ENCODE results near the gene QSER1.
A peak's percentile ranks its signal among the peaks of the same experiment; 100 is the strongest.
"Not testable (repeated sequence)": the region's sequence is repeated elsewhere in the genome, so short reads cannot be mapped to it uniquely, and the experiment has no call there.

Gene QSER1

DNA sequence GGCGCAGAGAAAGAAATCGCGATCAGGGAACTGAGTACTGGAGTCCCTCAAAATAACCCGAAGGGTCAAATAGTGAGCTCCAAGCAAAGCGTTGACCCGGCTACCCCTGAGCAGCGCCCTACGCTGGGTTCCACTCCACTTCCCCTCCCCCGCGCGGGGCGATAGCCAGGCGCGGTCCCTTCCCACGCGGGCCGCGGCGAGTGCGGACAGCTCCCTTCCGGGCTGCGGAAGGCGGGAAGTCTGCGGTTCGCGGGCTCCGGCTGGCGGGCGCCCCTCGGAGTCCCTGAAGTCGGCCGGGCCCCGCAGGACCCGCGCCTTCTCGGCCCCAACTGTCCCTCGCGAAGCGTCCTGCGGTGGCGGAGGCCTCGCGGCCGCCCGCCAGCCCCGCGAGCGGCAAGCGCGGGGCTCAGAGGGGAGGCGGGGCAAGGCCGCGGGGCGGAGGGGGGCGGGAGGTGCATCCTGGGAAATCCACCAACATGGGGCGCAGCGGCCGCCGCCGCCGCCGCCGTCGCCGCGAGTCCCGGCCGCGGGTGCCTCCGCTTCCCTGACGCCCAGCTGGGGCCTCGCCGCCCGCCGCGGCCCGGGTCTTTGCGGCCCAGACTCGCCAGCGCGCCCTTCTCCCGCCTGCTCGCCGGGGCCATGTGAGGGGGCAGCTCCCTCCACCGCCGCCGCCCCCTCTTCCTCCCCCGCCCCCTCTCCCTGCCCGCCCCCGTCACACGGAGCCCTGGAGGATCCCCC lies at the start of gene QSER1:
TSS of gene QSER1 (plus strand) at position 457 of the 738 bp plus-strand sequence. CDS start 315 bp downstream, outside the sequence.
- peak; percentile 63 for DNase-seq

DNA sequence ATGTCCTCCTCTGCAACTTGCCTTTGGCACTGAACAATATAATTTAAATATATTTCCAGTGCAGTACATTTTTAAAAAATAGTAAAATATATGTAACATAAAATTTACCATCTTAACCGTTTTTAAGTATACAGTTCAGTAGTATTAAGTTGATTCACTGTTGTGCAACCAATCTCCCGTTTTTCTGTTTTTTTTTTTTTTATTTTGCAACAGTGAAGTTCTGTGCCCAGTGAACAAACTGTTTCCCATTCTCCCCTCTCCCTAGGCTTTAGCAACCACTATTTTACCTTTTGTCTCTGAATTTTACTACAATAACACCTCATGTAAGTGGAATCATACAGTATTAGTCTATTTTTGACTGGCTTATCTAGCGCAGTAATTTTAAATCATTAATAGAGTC lies 49.1 kb upstream of the QSER1 start:
- DNase-seq: peak; percentile 20

DNA sequence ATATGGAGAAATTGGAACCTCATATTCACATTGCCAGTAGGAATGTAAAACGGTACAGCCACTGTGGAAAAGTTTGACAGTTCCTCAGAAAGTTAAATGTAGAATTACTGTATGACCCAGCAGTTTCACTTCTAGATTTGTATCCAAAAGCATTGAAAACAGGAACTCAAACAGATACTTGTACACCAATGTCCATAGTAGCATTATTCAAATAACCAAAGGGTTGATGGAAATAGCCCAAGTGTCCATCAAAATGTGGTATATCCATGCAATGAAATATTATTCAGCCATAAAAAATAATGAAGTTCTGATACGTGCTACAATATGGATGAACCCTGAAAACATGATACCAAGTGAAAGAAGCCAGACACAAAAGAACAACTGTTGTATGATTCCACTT lies 45.1 kb upstream of the QSER1 start:
- peak; percentile 95 for DNase-seq

DNA sequence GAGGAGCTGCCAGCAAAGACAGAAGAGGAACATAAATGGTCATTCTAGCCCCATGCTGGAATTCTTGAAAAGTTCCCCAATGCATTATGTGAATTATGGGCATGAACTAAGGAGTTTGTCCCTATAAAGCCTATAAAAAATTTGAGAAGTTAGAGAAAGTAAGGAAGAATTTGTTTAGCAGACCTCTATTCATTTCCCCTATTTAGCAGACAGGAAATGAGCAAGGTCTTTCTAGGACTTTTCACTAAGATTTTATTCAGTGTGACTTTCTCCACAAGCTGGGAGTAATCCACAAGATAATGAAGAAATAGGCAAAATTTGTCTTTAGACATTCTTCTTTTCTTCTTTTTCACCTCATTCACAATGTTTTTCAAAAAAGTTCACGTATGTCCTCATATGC lies 42.9 kb upstream of the QSER1 start:
- DNase-seq: no peak

DNA sequence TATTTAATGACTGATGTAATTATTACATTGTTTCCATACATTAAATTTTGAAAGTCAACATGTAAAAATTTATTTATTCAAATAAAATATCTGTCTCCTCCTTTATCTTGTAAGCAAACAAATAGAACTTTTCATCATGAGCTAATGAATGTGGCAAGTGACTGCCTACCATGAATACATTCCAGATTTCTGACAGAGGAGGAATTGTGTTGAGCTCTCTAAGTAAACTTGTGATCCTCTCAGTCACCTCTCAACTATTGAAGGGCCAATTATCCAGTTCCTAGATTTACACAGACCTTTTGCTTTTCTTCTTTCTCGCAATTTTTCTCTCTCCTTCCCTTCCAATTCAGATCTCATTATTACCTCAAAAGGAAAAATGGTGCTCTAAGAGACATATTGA lies 41.4 kb upstream of the QSER1 start:
- no peak for DNase-seq

DNA sequence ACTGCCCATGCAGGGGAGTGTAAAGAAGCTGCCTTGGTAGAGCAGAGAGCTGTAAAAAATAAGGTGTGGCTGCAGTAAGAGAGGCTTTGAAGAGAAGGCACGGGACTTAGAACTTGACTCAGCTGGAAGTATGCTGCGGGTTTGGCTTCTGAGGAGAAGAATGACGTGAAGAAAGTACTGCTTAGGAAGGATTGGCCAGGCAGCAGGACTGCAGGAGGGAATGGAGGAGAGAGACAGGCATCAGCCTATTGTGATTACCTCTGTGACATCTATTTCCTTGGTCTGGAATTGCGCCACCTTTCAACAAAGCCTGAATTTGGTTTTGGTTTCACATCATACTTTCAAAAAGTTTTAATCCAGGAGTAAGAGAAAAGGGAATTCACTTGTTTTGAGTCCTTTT lies 40.4 kb upstream of the QSER1 start:
- peak; percentile 84 for DNase-seq

DNA sequence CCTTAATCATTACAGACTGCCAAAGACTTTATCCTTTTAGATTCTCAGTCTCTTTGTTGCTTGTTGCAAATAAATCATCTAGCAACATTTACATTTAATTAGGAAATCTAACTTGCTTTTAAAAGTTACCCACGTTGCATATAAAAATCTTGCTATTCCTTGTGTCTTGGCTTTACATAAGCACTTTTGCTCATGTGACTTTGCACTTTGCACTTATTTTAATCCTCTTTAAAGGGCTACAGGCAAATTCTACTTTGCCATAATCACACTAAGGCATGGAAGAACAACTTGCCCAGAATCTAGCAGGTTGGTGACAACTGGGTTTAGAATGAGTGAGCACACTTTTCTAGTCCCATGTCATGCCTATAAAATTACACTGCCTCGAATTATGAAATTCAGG lies 37.0 kb upstream of the QSER1 start:
- no peak for DNase-seq

DNA sequence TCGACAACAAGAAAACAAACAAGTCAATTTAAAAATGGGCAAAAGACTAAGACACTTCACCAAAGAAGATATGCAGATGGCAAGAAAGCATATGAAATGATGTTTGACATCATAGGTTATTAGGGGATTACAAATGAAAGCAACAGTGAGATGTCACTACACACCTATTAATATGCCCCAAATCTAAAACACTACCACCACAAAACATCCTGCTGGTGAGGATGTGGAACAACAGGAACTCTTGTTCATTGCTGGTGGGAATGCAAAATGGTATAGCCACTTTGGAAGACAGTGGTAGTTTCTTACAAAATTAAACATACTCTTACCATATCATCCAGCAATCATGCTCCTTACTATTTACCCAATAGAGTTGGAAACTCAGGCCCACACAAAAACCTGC lies 33.9 kb upstream of the QSER1 start:
- DNase-seq: no peak

DNA sequence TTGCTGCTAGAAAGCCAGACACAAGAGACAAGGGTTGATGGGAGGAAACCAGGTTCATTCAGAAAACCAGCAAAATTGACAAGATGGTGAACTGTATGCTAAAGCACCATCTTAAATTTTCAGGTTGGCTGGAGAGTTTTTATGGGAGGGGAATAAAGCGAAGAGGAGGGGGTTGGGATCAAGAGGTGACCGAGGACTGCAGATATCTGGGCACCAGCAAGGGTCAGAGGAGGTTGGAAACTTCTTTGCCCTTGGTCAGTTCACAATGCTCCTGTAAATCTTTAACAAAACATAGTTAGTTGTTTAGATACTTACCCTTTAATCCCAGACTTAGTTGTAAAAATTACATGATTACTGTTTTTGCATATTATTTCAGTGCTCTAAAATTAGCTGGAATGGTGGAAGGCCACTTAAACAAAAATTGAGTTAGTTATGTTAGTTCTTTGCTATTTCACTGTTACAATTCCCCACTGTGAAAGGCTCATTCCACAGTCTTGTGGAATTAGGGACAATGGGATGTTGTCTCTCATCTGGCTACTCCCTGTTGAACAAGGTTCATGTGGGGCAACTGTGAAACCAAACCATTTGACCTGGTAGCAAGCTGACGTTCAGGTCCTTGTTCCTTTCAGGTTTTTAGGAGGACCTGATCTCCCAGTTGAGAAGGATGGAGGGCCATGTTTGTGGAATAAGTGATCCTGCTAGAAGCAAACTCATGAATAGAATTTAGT lies 30.6 kb upstream of the QSER1 start:
- no peak for DNase-seq

DNA sequence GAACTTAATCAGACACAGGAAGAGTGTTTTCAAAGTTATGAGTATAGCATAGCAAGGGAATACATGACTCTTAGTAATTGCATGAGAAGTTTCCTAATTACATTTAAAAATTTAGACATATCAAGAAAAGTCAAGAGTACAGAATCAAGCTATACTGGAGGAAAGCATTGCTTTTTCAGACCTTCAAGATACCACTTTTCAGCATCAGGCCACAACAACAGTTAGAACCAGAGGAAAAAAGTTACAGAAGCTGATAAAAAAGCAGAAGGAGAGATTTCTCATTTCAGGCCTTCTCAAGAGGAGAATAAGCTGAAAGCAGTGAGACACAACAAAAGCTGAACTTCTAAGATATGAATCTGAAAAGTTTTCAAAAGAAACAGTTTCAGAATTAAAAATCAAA lies 28.1 kb upstream of the QSER1 start:
- DNase-seq: no peak

DNA sequence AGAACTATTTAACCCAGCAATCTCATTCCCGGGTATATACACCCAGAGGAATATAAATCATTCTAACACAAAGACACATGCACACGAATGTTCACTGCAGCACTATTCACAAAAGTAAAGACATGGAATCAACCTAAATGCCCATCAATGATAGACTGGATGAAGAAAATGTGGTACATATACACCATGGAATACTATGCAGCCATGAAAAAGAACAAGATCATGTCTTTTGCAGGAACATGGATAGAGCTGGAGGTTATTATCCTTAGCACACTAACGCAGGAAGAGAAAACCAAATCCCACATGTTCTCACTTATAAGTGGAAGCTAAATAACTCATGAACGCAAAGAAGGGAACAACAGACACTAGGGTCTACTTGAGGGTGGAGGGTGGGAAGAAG lies 23.9 kb upstream of the QSER1 start:
- not testable (repeated sequence) for DNase-seq

DNA sequence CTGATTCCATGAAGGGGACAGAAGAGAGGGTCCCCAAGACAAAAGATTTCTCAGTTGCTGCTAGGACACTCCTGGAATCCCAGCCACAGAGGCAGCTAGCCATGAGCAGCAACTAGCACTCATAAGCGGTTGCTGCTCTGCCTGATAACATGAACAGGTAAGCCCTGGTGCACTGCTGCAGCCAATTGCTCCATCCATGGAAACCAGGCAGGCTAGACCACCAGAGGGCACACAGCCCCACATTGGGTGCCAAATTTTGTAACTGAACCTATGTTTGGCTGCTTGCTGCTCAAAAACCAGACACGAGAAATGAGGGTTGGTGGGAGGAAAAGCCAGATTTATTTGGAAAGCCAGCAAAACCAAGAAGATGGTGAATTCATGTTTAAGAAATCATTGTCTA lies 21.9 kb upstream of the QSER1 start:
- no peak for DNase-seq

DNA sequence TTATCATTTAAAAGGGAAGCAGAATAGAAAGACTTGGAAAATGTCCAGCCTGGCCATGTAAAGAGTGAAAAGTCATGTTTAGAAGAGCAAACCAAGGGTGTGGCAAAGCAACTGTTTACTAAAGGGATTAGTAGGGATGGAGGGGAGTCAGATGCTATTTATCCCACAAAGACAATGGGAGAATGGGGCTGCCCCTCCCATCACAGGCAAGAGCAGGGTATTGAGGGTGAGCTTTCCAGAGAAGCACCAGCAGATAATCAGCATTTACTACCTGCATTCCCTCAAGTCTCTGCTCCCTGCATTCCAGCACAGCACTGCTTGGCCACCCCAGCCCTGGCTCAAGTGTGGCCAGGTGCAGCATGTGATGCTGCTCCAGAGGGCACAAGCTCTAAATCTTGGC lies 18.5 kb upstream of the QSER1 start:
- DNase-seq: no peak

DNA sequence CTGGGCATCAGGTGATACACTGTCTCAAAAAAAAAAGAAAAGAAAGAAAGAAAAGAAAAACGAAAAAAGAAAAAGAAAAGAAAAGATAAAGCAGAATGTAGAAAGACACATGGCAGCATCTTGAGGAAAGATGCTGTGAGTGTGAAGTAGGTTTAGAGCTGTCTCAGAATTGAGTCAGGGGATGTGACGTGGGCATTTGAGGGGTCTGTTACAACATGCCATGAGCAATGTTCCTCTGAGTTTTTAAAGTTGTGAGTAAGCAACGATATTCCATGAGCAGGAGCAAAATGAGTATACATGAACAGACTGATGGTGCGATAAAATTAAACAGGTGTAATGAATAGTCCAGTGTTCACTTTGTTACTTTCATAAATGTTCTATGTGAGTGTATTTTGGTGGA lies 11.3 kb upstream of the QSER1 start:
- no peak for DNase-seq

DNA sequence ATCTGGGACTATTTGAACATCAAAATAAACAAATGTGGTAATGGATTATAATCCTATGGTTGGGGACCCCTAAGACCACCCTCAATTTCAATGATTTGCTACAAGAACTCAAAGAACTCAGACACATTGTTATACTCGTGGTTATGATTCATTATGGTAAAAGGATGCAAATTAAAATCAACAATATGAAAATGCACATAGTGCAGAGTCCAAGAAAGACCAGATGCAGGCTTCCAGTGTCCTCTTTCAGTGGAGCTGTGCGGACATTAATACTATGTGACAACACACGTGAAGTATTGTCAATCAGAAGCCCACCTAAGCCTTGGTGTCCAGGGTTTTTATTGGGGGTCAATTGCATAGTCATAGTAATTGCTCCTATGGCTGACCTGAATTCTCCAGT lies 9.2 kb upstream of the QSER1 start:
- DNase-seq: no peak

DNA sequence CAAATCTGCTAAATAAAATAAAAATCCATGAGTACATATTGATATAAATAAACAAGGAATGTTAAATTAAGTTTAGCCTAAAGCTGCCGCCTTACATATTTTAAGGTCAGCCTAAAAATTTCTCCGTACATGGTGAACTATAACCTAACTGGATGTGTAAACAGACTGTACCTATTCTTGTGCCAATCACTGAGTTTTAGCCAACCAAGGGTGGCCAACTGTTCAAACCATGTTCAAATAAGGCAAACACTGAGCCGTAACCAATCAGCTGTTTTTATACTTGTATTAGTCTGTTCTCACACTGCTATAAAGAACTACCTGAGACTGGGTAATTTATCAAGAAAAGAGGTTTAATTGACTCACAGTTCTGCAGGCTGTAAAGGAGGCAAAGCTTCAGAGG lies 8.6 kb upstream of the QSER1 start:
- no peak for DNase-seq

DNA sequence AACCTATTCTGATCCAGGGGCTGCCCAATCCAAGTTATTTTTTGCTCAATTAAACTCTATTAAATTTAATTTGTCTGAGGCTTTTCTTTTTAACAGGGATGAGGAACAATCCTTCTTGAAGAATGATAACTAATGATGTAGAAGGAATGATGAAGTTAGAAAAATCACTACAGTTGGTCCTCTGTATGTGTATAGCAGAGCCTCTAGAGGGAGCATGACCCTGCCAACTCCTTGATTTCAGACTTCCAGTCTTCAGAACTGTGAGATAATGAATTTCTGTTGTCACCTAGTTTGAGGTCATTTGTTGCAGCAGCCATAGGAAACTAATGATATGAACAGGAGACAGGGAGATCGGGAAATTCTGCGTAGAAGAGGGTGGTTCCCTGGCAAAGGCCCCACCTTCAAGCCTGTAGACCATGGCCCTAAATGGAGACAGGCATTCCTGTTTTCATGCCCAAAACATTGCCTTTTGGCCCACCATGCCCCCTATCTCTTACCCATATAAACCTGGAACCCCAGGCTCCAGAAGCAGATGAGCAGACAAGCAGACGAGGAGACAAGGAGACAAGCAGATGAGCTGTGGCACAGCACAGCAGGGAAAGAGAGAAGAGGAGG lies 7.7 kb upstream of the QSER1 start:
- DNase-seq: no peak

DNA sequence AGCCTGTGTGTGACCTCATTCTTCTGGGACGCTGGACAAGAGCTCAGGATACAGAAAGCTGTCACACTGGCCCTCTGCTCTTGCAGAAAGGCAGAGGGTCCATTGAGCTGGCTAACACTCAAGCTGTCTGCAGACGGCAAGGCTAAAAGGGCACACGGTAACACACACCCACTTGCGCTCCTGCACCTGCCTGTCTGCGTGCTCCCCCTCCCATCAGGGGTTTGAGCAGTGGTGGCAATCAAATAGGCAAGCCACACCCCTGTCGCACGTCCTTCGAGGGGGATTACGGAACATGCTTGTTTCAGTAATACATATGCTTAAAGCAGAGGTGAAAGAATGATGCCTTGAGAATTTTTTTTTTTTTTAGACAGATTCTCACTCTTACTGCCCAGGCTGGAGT lies 7.1 kb upstream of the QSER1 start:
- DNase-seq: no peak

DNA sequence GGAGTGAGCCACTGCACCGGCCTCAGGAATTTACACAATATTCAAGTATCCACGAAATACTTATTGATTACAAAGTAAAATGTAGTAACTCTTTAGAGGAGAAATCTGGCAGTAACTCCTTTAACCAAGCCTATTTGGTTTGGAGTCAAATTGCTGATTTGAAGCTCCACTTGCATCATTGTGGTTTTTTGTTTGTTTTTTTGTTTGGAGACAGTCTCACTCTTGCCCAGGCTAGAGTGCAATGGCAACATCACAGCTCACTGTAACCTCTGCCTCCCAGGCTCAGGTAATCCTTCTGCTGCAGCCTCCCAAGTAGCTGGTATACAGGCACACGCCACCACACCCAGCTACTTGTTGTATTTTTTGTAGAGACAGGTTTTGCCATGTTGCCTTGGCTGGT lies 6.4 kb upstream of the QSER1 start:
- no peak for DNase-seq

DNA sequence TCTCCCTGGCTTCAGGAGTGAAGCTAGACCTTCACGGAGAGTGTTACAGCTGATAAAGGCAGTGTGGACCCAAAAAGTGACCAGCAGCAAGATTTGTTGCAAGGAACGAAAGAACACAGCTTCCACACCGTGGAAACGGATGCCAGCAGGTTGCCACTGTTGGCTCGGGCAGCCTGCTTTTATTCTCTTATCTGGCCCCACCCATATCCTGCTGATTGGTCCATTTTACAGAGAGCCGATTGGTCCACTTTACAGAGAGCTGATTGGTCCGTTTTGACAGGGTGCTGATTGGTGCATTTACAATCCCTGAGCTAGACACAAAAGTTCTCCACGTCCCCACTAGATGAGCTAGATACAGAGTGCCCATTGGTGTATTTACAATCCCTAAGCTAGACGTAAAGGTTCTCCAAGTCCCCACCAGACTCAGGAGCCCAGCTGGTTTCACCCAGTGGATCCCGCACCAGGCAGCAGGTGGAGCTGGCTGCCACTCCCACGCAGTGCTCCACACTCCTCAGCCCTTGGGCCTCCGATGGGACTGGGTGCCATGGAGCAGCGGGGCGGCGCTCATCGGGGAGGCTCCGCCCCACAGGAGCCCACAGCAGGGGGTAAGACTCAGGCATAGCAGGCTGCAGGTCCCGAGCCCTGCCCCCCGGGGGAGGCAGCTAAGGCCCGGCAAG lies 4.8 kb upstream of the QSER1 start:
- DNase-seq: not testable (repeated sequence)

DNA sequence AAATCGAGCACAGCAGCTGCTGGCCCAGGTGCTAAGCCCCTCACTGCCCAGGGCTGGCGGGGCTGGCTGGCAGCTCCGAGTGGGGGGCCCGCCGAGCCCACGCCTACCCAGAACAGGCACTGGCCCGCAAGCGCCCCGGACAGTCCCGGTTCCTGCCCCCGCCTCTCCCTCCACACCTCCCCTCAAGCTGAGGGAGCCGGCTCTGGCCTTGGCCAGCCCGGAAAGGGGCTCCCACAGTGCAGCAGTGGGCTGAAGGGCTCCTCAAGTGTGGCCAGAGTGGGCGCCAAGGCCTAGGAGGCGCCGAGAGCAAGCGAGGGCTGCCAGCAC lies 4.3 kb upstream of the QSER1 start:
- not testable (repeated sequence) for DNase-seq

DNA sequence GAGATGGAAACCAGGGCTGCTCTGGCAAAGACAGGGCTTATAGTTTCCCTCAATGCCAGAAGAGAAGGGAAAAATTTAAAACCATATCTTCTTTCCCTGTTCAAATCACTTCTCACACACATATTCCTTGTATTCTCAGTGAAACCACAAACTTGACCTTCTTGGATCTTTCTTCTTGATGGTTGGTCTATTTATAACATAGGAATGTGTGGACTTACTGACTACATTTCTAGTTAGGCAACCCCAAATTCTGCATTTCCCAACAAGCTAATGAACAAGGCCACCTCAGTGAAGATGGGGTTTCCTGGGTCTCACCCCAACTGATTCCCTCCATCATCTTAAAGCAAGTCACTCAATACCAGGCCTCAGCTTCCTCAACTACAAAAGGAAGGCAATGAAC lies 3.8 kb upstream of the QSER1 start:
- no peak for DNase-seq

DNA sequence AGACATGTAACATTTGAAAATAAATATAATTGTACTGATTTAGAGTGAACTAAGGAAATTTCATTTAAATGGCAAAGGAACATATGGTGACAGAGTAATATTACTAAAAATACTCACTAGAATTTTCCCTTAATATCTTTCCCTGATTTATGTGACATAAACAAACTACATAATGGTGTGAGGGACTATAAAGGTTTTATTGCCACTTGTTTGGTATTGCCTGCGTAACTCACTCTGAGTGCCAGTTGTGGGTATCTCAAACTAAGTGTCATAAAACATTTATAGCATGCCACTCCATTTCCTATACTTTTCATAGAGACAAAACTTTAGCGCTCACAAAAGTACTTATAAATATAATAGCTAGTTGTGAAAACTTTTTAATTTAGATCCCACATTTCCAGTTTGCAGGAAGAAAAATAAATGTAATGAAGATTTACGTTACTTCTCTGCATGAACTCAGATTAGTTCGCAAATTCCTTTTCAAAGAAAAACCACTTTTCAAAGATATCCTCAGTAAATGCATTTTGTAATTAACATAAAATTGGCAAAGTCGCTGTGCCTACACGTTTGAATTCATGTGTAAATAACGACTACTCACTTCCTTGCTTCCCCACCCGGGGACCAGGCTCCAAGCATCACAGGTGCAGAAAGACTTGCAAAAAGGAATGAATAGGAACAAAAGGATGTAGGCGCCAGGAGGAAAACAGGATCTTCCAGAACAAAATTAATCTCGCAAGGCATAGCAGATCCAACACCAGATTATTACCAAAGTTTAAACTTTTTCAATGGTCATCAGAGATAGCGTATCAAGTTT lies 1.6 kb upstream of the QSER1 start:
- DNase-seq: no peak

Measured in MV-4-11 (cell line).